Dendritic cell treated with granulocyte-macrophage colony-stimulating factor and Interleukin-4, amounts not matched to agents 40 ng/mL and 50 ng/mL, for 4 days (primary cell): ENCODE results near the gene ACSS1.

ENCODE experiments used
- H3K27ac Mint-ChIP-seq: one replicate; pipeline ENCODE4 v1.8.0; 2022; ENCODE audit warnings: mild to moderate bottlenecking, mixed read lengths
- H3K27me3 Mint-ChIP-seq: one replicate; pipeline ENCODE4 v1.8.0; 2022; ENCODE audit warnings: mild to moderate bottlenecking, mixed read lengths
- H3K36me3 Mint-ChIP-seq: one replicate; pipeline ENCODE4 v1.8.0; 2022; ENCODE audit warnings: low read depth, mixed read lengths
- H3K4me1 Mint-ChIP-seq: one replicate; pipeline ENCODE4 v1.8.0; 2022; ENCODE audit warnings: low read depth, mixed read lengths
- H3K4me3 Mint-ChIP-seq: one replicate; pipeline ENCODE4 v1.8.0; 2022; ENCODE audit warnings: mild to moderate bottlenecking, moderate library complexity, mixed read lengths
- H3K9me3 Mint-ChIP-seq: one replicate; pipeline ENCODE4 v1.8.0; 2022; ENCODE audit warnings: mixed read lengths
- intact Hi-C: fragments of 100-400 bp; cut with micrococcal nuclease; formaldehyde crosslinking; loops from one replicate; pipeline ENCODE4 v1.15.0; 2022

ACSS1 gene

DNA sequence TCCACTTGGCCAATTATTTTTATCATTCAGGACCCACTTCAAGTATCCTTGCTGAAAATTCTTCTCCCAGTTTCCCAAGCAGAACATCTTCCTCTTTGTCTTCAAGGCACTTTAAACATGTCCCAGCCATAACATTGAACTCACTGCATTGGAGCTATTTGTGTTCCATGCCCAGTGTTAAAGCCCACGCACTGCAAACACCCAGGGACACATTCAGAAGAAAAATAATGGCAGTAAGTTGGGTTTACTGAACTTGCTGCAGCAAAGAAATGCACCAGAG is 63.8 kb downstream of the ACSS1 start:
- peaks cover 29% of the 10 kb centered on the region for H3K36me3 Mint-ChIP-seq
- no peaks in the 10 kb centered on the region for H3K9me3 Mint-ChIP-seq
- peaks cover 56% of the 10 kb centered on the region for H3K4me1 Mint-ChIP-seq
- H3K27me3 Mint-ChIP-seq = peaks cover 5% of the 10 kb centered on the region
- intact Hi-C loops = loop anchor here (2.0 to 10.0 kb wide), 6 partner anchors 42 to 703 kb away; partner anchors contain the start of genes ENTPD6, NANP and ZNF337
- peak overlapping the region; percentile 95 for H3K27ac Mint-ChIP-seq
- H3K4me3 Mint-ChIP-seq = no peak overlapping the region

DNA sequence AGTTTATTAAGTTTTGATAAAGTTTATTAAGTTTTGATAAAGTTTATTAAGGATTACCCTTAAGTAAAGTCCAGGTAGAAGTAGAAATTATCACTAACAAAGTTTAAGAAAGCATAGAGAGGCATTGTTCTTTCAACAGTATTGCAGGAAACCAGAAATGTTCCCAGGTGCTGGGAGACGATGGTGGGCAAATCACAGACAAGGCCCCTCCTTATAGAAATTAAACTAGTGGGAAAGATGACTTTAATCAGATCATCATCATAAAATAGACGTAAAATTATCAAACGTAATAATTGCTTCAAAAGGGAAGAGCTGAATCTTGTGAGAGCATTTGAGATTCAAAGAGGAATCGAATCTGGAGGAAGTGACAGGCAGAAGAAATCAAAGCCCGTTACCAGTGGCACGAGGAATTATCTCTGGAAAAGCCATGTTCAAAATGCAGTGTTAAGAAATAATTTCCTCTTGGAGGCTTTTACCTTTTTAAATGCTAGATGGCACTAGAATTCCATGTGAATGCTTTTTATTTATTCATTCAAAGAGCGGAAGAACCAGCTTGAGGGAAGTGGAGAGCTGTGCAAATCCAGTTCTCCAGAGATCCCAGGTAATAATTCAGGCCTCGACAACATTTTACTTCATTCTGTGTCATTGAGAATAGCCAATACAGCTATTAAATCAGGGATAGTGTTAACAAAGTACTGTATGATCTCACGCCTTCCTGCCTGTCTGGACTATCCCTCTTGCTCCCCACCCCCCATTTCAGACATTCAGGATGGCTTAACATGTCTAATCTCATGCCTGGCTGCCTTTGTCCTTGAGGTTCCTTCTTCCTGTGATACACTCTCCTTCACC is 64.4 kb downstream of the ACSS1 start:
- peak overlapping the region; percentile 95 for H3K27ac Mint-ChIP-seq
- intact Hi-C loops = loop anchor here (2.0 to 10.0 kb wide), 7 partner anchors 41 to 704 kb away; partner anchors contain the start of genes ENTPD6, NANP and ZNF337
- H3K9me3 Mint-ChIP-seq = no peaks in the 10 kb centered on the region
- peaks cover 4% of the 10 kb centered on the region for H3K27me3 Mint-ChIP-seq
- peaks cover 56% of the 10 kb centered on the region for H3K4me1 Mint-ChIP-seq
- no peak overlapping the region for H3K4me3 Mint-ChIP-seq
- H3K36me3 Mint-ChIP-seq = peaks cover 35% of the 10 kb centered on the region

DNA sequence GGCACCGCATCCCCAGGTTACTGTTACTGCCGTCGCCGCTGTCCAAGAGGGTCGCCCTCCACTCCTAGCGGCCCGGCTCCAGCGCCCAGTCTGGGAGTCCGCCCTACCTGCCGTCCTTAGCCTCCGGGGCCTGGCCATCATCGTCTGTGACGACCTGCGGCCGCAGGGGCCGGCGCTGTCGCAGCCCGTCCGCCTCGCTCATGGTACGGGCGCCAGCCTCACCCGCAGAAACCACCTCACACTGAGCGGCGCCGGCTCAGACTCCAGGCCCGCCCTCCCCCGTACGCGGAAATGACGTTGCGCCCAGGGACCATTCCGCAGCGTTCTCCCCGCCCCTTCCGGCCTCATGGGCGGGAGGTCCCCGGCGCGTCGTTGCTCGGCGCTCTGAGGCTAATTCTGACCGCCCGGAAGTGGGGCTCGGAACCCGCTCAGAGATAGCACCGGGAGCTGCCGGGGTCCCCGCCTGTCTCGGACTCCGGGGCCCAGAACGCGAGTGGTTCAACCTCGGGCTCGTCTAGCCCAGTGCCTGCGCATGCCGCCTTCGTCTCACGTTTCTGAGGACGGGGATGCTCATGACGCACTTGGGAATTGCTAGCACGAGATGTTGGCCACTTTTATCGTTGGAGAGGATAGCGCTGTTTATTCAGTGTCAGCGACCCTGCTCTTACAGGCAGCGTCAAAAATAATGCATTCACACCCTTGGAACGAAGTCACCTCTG is 65.3 kb downstream of the ACSS1 start, which contains the start of gene APMAP:
Gene APMAP, minus strand, starts transcription at position 265 of the 719 bp plus-strand sequence. Its CDS starts 63 bp downstream, at position 202.
- Mint-ChIP-seq H3K36me3 (peaks cover 44% of the 10 kb centered on the region), H3K4me3 (peak within 1 kb of the TSS; percentile 98), H3K27me3 (peaks cover 3% of the 10 kb centered on the region), H3K4me1 (peaks cover 63% of the 10 kb centered on the region), H3K27ac (peak within 1 kb of the TSS; percentile 95), H3K9me3 (no peaks in the 10 kb centered on the region)
- intact Hi-C loops = loop anchor here (2.0 to 10.0 kb wide), 6 partner anchors 40 to 705 kb away; partner anchors contain the start of genes ENTPD6, NANP and ZNF337

DNA sequence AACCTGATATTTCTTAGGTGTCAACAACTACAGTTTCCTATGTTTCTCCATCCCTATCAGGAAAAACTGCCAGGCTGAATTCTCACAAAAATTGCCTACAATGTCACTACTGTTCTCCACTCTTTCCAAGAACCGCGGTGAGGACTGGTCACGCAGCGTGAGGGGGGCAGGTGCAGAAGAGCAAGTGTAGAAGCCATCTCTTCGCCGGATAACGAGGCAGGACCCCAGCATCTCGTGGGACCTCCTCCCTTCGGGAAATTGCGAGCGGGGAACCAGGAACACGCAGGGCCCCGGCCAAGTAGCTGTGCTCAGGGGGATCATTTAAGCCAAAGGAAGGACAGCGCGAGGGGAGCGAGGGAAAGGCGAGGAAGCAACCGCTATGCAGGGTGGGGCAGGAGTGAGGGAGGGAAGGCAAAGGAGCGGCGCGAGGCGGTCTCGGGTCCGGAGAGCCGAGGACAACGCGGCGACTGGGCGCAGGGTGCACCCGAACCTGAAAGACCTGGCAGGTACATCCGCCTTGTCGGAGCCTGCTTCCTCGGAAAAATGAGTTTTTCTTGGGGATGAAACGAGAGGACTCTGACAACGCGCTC is 65.9 kb downstream of the ACSS1 start:
- no peaks in the 10 kb centered on the region for H3K9me3 Mint-ChIP-seq
- H3K36me3 Mint-ChIP-seq = peaks cover 51% of the 10 kb centered on the region
- peaks cover 2% of the 10 kb centered on the region for H3K27me3 Mint-ChIP-seq
- peak overlapping the region; percentile 98 for H3K4me3 Mint-ChIP-seq
- intact Hi-C loops = loop anchor here (2.0 to 10.0 kb wide), 6 partner anchors 40 to 705 kb away; partner anchors contain the start of genes ENTPD6, NANP and ZNF337
- peaks cover 70% of the 10 kb centered on the region for H3K4me1 Mint-ChIP-seq
- peak overlapping the region; percentile 95 for H3K27ac Mint-ChIP-seq

DNA sequence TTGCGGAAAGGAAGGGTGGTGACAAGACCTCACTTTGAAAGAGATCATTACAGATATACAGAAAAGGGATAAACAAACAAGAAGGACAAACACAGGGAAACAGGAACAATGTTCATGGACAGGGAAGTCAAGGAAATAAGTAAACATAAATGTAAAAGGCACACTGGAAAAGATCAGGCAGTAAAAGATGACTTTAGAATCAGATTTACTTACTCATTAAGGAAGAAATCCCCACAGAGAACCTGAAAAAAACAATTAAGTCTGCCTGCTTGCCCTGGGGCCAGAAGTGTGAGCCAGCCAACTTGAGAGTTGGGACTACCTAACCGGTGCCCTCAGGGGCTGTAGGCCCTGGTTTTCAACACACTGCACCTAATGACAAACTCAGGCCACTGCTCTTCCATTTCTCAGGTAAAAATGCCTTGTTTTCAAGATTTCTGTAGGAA is 67.1 kb downstream of the ACSS1 start:
- H3K4me1 Mint-ChIP-seq = peaks cover 82% of the 10 kb centered on the region
- H3K27ac Mint-ChIP-seq = peak overlapping the region; percentile 95
- peak overlapping the region; percentile 98 for H3K4me3 Mint-ChIP-seq
- no peaks in the 10 kb centered on the region for H3K9me3 Mint-ChIP-seq
- intact Hi-C loops = loop anchor here (5.0 to 10.0 kb wide), 5 partner anchors 39 to 706 kb away; partner anchors contain the start of genes ENTPD6, NANP and ZNF337
- peaks cover 61% of the 10 kb centered on the region for H3K36me3 Mint-ChIP-seq
- no peaks in the 10 kb centered on the region for H3K27me3 Mint-ChIP-seq

DNA sequence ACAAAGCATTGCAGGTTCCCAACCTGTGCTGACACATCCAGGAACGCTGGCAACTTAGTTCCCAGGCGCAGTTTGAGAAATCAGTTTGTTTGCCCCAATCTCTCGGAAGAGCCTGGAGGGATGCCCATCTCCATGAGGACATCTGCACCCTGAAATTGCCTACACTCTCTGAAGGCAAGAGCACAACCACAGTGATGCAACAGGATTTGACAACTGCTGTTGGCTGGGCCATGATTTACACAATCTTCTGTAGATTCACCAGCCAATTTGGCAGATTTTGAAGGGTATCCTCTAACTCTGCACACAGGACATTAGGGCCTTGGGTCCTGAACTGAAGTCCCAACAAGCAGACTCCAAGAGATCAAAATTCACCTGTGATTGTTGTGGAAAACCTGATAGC is 68.8 kb downstream of the ACSS1 start:
- intact Hi-C loops = no loop called here
- Mint-ChIP-seq H3K9me3 (no peaks in the 10 kb centered on the region), H3K36me3 (peaks cover 66% of the 10 kb centered on the region), H3K4me3 (peak overlapping the region; percentile 34), H3K27me3 (no peaks in the 10 kb centered on the region), H3K27ac (peak overlapping the region; percentile 62), H3K4me1 (peaks cover 87% of the 10 kb centered on the region)

DNA sequence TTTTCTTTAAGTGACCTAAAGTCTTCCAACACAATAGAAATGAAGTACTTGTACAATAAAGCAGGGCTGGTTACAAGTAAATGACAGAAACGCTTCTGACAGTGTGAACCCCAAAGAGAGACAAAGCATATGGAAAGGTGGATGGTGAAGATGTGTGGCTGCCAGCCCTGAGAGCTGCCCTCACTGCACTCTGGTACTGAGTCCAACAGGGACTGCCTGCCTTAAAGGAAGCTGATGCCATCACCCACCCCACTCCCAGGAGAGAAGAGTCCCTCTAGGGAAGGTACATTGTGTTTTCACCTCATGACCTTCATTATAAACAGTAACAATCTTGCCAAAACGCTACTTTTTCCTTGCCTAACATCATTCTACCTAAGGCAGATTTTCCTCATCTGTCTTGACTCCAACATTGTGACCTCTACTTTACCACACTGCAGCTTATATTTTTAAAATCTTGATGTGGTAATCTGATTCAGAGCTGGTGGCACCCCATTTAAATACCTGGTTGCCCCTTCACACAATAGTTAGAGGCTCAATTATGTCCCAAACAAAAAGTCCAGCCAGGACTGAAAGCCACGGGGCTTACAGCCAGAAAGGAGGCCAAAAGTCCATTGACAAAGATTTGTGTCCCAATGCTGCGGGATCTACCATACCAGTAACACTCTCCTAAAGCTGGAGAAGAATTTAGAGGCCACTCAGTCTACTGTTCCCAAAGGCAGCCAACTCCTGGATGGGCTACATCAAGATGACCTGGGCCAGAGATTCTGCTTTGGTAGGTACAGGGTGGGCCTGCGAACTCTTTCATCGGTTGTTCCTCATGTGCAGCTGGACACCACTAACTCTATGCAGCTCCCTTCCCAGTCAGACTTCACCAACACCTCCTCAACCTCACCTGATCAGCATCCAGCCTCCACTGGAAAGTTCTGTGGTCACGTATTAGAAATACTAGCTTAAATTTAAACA is 69.8 kb downstream of the ACSS1 start:
- intact Hi-C loops = no loop called here
- no peaks in the 10 kb centered on the region for H3K27me3 Mint-ChIP-seq
- peak overlapping the region; percentile 62 for H3K27ac Mint-ChIP-seq
- H3K4me3 Mint-ChIP-seq = no peak overlapping the region
- H3K9me3 Mint-ChIP-seq = no peaks in the 10 kb centered on the region
- H3K4me1 Mint-ChIP-seq = peaks cover 86% of the 10 kb centered on the region
- H3K36me3 Mint-ChIP-seq = peaks cover 74% of the 10 kb centered on the region

DNA sequence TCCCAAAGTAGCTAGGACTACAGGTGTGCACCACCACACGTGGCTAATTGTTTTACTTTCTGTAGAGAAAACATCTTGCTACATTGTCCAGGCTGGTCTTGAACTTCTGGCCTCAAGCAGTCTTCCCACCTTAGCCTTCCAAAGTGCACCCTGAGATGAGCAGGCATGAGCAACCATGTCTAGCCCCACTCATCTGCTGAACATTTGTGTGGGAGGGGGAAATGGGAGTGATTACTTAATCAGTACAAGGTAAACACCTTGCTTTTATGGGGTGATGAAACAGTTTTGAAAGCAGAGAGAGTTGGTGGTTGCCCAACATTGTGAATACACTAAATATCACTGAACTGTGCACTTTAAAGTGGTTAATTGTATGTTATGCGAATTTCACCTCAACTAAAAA is 70.7 kb downstream of the ACSS1 start:
- Mint-ChIP-seq H3K4me3 (no peak overlapping the region), H3K4me1 (peaks cover 95% of the 10 kb centered on the region), H3K27ac (no peak overlapping the region), H3K36me3 (peaks cover 77% of the 10 kb centered on the region), H3K27me3 (no peaks in the 10 kb centered on the region), H3K9me3 (no peaks in the 10 kb centered on the region)
- intact Hi-C loops = no loop called here

DNA sequence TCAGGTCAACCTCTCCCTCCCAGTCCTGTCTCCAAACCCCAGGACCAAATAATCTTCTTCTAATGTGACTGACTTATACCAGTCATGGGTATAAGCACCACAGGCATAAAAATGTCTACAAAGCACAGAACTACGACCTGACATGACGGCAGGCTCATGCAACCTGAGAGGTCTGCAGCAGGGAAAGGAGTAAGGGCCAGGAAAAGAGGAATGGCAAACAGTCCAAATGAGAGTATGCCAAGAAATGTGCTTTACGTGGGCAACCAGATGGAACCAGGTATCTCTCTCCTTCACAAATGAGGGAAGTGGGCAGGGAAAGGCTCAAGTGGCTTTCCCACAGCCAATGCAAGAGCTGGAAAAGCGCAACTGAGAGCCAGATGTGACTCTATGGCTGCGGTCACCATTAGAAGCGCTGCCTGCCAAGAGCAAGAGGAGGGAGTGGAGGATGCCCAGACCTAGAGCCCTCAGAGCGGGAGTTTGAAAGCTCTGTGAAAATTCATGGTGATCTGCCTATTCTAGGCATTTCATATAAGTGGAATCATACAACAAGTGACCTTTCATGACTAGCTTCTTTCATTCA is 71.4 kb downstream of the ACSS1 start:
- H3K9me3 Mint-ChIP-seq = no peaks in the 10 kb centered on the region
- no peak overlapping the region for H3K4me3 Mint-ChIP-seq
- H3K36me3 Mint-ChIP-seq = peaks cover 77% of the 10 kb centered on the region
- H3K27me3 Mint-ChIP-seq = no peaks in the 10 kb centered on the region
- intact Hi-C loops = no loop called here
- H3K4me1 Mint-ChIP-seq = peaks cover 97% of the 10 kb centered on the region
- peak overlapping the region; percentile 71 for H3K27ac Mint-ChIP-seq

DNA sequence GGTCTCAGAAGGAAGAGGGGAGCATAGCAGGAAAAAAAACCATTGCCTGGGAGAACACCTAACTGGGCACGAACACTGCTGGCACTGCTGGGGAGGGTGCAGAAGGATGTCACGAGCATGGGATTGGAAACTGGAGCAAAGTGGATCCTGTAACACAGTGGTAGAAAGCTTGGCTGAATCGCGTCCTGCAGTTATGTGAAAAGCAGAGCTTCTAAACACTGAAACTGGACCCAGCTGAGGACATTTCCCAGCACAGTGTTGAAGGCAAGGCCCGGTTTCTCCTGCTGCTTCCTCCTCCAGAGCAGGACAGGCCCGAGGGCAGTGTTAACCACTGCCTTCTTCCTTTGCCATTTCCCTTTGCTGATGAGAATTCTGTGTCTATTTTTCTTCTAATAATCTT is 72.1 kb downstream of the ACSS1 start:
- peaks cover 79% of the 10 kb centered on the region for H3K36me3 Mint-ChIP-seq
- H3K4me3 Mint-ChIP-seq = peak overlapping the region; percentile 33
- no peaks in the 10 kb centered on the region for H3K27me3 Mint-ChIP-seq
- no peaks in the 10 kb centered on the region for H3K9me3 Mint-ChIP-seq
- intact Hi-C loops = no loop called here
- peak overlapping the region; percentile 71 for H3K27ac Mint-ChIP-seq
- peaks cover 97% of the 10 kb centered on the region for H3K4me1 Mint-ChIP-seq

DNA sequence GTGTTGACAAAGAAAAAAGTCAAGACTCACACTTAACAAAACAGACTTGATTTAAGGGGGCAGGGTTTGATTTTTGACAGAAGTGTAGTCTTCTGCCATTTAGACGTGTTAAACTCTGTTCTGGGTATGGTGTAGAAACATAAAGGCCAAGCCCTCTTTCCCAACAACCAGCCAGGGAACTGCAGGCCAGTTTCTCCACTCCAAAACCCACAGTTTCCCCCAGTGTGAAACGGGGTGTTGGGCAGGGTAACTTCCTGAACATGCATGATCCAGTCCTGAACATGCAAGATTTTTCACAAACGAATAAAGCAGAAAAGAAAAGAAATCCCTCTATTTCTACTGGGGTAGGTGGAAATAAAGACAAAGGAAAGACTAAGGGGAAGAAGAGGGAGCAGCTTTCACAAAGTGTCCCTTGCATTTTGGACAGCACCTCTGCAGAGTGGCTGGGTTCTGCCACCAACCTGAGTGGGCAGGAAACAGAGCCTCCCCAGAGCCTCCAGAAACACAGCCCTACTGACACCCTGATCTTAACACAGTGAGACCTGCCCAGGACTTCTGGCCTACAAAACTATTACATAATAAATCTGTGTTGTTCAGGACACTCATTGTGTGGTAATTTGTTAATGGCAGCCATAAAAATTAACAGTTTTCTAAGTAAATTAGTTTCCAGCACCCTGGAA is 72.8 kb downstream of the ACSS1 start:
- intact Hi-C loops = no loop called here
- peaks cover 3% of the 10 kb centered on the region for H3K9me3 Mint-ChIP-seq
- peak overlapping the region; percentile 33 for H3K4me3 Mint-ChIP-seq
- H3K27me3 Mint-ChIP-seq = no peaks in the 10 kb centered on the region
- peaks cover 81% of the 10 kb centered on the region for H3K36me3 Mint-ChIP-seq
- H3K4me1 Mint-ChIP-seq = peaks cover 97% of the 10 kb centered on the region
- H3K27ac Mint-ChIP-seq = peak overlapping the region; percentile 71

DNA sequence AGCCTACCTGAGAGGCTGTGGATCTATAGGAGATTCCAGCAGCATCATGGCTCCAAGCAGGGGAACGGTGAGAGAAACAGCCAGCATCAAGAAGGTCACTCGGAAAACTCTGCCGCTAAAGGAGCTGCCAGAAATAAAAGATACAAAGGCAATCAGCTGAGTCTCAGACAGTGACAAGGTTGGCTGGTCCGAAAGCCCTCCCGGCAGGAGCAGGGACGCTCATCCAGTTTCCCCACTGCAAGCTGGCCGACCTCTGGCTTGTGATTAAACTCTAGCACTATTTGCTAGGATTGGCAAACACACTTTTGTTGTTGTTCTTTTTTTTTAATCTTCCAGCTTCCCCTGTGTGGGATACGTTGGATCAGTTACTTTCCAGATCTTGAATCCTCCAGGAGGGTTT is 74.0 kb downstream of the ACSS1 start:
- no peaks in the 10 kb centered on the region for H3K27me3 Mint-ChIP-seq
- peak overlapping the region; percentile 71 for H3K27ac Mint-ChIP-seq
- intact Hi-C loops = no loop called here
- peaks cover 10% of the 10 kb centered on the region for H3K9me3 Mint-ChIP-seq
- H3K4me3 Mint-ChIP-seq = no peak overlapping the region
- peaks cover 85% of the 10 kb centered on the region for H3K36me3 Mint-ChIP-seq
- H3K4me1 Mint-ChIP-seq = peaks cover 98% of the 10 kb centered on the region
